NOMO-1 treated with DMSO at 0.1 percent for 48 hours (cell line): ENCODE data around the gene STK33.
A peak's percentile ranks its signal among the peaks of the same experiment; 100 is the strongest.
"Not testable (repeated sequence)": the region's sequence is repeated elsewhere in the genome, so short reads cannot be mapped to it uniquely, and the experiment has no call there.

Experiments
- DNase-seq: peaks from one replicate; lab custom pipeline; 2025; ENCODE audit not compliant: unreplicated experiment; lab: John Stamatoyannopoulos, UW

STK33 gene

GRCh38 chr11:8545698-8546366 lies 48.2 kb downstream of the STK33 start:
- no peak for DNase-seq

- DNase-seq, result no peak
These were observed 49.2 kb downstream of the STK33 start for GRCh38 chr11:8544807-8545206.

DNA sequence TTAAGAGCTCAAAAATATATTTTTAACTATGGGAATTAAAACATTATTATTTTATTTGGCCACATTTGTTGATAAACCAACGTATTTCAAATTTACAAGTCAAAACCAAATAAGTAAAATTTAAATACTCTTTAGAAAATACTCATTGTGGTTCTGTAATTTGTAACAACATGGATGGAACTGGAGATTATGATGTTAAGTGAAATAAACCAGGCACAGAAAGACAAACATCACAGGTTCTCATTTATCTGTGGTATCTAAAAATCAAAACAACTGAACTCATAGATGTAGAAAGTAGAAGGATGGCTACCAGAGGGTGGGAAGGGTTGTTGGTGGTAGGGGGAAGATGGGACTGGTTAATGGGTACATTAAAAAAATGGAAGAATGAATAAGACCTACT lies 50.8 kb downstream of the STK33 start:
- DNase-seq, result no peak

DNA sequence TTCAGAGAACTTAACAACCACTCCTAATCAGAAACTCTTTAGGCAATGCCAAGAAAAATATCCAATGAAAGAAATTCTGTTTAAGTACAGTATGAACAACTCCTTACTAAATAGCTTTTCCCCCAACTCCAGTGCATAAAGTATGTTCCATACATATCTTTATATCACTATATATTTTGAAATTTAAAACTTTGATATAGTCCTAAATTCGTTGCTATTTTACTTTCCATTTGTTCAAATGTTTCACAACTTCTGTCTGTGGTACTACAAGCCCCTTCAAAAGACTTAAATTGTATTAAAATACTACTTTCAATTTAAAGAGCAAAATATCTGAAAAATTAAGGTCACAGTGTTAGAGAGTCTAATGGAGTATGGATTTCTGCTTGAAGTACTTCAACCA lies 52.6 kb downstream of the STK33 start:
- no peak for DNase-seq

DNA sequence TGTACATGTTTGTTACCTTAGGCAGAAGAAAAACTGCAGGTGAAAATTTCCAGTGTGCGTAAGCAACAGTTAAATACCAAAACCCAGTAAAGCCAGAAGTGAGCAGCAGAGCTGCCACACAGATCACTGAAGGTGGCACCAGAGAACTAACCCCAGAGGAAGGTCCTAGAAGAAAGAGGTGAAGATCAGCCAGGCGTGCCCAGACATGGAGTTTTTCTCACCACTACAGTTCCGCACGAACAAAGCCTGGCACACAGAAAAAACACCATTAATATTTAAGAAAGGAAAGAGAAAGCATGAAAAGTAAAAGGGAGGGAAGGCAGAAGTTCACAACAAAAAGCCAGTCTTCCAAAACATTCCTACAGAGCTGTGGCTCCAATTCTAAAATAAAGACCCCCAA lies 60.7 kb downstream of the STK33 start:
- DNase-seq, result no peak

GRCh38 chr11:8532475-8532874 lies 61.6 kb downstream of the STK33 start:
- DNase-seq, result no peak

- DNase-seq, result no peak
These were observed 62.0 kb downstream of the STK33 start for GRCh38 chr11:8531982-8532381.

GRCh38 chr11:8531312-8531711 lies 62.7 kb downstream of the STK33 start:
- no peak for DNase-seq

GRCh38 chr11:8527939-8528338 lies 66.1 kb downstream of the STK33 start:
- no peak for DNase-seq

DNA sequence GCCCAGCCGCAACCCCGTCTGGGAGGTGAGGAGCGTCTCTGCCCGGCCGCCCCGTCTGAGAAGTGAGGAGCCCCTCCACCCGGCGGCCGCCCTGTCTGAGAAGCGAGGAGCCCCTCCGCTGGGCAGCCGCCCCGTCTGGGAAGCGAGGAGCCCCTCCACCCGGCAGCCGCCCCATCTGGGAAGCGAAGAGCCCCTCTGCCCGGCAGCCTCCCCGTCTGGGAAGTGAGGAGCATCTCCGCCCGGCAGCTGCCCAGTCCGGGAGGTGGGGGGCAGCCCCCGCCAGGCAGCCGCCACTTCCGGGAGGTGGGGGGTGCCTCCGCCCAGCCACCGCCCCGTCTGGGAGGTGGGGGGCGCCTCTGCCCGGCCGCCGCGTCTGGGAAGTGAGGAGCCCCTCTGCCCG lies 70.6 kb downstream of the STK33 start:
- no peak for DNase-seq

- DNase-seq, result peak; percentile 10
These were observed 81.5 kb downstream of the STK33 start for GRCh38 chr11:8512547-8512946.

- DNase-seq, result no peak
These were observed 90.1 kb downstream of the STK33 start for GRCh38 chr11:8503910-8504364.

DNA sequence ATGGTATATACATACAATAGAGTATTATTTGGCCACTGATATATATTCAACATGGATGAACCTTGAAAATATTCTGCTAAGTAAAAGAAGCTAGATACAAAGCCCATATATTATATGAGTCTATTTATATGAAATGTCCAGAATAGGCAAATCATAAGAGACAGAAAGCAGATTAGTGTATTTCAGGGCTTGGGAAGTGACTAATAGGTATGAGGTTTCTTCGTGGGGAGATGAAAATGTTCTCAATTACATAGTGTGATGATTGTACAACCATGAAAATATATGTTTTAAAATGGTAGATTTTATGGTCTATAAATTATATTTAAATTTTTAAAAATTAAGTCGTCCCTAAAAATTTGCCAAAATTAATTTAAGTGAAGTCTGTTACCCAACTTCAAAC lies 92.2 kb downstream of the STK33 start:
- DNase-seq, result no peak

GRCh38 chr11:8488395-8488794 lies 105.6 kb downstream of the STK33 start:
- DNase-seq, result no peak

GRCh38 chr11:8487261-8487660 lies 106.8 kb downstream of the STK33 start:
- DNase-seq, result no peak

DNA sequence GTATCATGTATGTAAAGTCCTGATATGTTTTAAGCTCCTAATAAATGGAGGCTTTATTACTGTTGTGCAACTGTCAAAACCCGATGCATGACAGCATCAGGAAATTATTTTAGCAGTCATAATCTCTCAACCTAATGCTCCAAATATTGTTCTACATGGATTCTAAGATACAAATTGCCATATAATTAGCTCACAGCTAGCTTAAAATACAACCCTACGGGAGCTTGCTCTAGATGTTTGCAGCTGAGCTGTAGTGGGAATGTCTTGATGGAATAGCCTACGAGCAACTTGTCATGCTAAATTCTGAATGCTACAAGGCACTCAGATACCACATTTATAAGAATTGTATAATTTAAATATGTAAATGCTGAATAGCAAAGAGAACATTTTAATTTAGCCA lies 109.8 kb downstream of the STK33 start:
- no peak for DNase-seq

- DNase-seq, result no peak
These were observed 113.2 kb downstream of the STK33 start for GRCh38 chr11:8480858-8481257.

DNA sequence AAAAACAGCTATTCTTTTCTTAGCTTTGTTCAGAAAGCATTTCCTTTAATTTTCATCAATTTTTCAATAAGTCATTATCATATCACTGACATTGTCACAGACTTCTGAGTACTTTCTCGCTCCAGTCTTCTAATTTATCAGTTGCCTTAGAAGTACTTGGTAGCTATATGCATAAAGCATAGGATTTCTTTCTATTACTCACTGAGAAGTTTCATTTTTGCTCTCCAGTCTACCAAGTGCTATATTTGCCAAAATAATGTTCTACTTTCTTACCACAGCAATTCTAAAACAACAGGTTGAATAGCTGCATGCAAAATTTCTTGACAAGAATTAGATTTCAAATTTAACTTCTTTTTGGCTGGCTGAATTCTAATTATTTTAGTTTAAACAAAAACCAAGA lies 116.3 kb downstream of the STK33 start:
- no peak for DNase-seq

DNA sequence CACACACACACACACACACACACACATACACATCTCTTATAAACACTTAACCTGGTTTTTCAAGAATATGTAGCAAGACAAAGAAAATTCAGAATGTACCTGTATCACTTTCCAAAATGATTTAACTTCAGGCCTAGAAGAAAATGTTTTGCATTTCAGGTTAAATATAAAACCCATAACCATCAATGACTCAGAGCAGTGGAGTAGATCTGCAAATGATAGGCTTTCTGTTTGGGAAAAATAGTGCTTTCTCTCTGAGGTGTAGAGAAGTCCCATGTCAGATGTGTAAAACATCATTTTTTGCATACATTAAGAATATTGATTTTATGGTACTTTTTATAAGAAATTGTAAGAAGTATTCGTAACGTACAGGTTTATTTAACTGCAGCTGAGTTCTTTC lies 116.9 kb downstream of the STK33 start:
- no peak for DNase-seq

DNA sequence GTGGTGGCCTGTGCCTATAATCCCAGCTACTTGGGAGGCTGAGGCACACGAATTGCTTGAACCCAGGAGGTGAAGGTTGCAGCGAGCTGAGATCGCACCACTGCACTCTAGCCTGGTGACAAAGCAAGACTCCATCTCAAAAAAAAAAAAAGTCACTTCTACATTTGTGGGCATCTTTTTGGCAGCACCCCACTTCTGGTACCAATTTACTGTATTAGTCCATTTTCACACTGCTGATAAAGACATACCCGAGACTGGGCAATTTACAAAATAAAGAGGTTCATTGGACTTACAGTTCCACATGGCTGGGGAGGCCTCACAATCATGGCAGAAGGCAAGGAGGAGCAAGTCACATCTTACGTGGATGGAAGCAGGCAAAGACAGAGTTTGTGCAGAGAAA lies 126.2 kb downstream of the STK33 start:
- DNase-seq, result not testable (repeated sequence)

DNA sequence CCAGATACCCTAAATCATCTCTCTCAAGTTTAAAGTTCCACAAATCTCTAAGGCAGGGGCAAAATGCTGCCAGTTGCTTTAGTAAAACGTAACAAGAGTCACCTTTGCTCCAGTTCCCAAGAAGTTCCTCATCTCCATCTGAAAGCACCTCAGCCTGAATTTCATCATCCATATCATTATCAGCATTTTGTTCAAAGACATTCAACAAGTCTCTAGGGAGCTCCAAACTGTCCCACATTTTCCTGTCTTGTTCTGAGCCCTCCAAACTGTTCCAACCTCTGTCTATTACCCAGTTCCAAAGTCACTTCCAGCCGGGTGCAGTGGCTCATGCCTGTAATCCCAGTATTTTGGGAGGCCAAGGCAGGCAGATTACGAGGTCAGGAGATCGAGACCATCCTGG lies 126.7 kb downstream of the STK33 start:
- not testable (repeated sequence) for DNase-seq

DNA sequence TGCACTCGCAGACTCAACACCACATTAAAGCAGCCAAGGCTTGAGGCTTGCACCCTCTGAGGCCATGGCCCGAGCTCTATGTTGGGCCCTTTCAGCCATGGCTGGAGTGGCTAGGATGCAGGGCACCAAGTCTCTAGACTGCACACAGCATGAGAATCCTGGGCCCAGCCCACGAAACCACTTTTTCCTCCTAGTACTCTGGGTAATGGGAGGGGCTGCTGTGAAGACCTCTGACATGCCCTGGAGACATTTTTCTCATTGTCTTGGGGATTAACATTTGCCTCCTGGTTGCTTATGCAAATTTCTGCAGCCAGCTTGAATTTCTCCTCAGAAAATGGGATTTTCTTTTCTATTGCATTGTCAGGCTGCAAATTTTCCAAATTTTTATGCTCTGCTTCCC lies 127.1 kb downstream of the STK33 start:
- not testable (repeated sequence) for DNase-seq

DNA sequence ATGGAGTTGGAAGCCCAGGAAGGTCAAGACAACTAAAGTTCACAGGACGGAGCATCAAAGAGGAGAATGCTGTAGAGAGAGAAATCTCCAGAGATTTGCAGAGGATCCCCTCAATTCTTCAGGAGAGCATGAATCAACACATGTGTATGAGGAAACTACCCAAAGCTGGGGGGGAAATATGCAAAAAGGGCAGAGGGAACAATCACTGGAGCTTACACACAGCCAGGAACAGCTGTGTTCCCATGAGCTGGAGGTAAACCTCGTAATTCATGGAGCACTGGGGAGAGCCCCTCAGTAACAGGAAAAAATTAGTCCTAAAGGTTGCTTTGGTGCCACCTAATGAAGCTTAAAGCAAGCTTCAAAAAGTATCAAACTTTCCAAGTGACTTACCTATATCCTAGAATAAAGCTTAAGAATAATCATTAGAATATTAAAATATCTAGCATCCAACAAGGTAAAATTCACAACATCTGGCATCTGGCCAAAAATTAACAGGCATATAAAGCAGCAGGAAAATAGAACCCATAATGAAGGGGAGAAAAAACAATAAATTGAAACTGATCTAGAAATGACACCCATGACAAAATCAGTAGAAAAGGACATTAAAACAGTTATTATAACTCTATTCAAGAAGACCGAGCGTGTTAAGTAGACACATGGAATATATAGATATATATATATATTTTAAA lies 134.2 kb downstream of the STK33 start:
- no peak for DNase-seq
